Uterus (tissue), 2 donors: ENCODE results near the gene RXYLT1.

Experiments used
- POLR2A ChIP-seq, 2 donors: fragments of 450-650 bp; IDR thresholded peaks; one replicate each; pipeline ENCODE4 v1.6.1; 2016; ENCODE audit warnings: antibody characterized with exemption in 2 of 2, mild to moderate bottlenecking in 1 of 2, moderate library complexity in 1 of 2
- TF ChIP-seq, protein P1 (sequence below), 4 experiments: fragments of 200-600 bp in 2 of 4; fragments of 450-650 bp in 2 of 4; sonication (generic) in 2 of 4; IDR thresholded peaks; one replicate each; pipeline ENCODE4 v1.5.1; 2016 to 2019; ENCODE audit warnings: antibody characterized with exemption in 4 of 4, mild to moderate bottlenecking in 2 of 4, moderate library complexity in 1 of 4

DNA sequence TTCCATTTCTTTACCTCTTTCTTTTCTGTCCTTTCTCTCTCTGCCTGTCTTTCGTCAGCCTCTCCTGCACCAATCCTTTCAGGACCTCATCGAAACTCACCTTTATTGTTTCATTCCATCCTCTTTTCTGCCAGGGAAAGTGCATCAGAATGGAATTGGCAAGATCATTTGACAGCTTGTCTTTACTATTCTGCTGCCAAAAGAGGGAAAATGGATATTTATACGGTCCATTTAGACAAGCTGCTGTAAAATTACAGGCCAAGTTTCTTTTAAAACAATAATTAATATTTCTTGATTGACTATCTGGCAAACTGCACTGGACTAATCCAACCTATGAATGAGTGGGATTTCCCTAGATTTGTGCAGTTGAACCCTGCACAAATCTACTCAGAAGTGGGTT is 57.2 kb downstream of the RXYLT1 start:
- TF ChIP-seq, protein P1, sequence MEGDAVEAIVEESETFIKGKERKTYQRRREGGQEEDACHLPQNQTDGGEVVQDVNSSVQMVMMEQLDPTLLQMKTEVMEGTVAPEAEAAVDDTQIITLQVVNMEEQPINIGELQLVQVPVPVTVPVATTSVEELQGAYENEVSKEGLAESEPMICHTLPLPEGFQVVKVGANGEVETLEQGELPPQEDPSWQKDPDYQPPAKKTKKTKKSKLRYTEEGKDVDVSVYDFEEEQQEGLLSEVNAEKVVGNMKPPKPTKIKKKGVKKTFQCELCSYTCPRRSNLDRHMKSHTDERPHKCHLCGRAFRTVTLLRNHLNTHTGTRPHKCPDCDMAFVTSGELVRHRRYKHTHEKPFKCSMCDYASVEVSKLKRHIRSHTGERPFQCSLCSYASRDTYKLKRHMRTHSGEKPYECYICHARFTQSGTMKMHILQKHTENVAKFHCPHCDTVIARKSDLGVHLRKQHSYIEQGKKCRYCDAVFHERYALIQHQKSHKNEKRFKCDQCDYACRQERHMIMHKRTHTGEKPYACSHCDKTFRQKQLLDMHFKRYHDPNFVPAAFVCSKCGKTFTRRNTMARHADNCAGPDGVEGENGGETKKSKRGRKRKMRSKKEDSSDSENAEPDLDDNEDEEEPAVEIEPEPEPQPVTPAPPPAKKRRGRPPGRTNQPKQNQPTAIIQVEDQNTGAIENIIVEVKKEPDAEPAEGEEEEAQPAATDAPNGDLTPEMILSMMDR (IDR thresholded peaks at IDR 0.05): no peak
- no peak for TF ChIP-seq POLR2A (IDR thresholded peaks at IDR 0.05)
